Caco-2 (cell line): ENCODE measurements around the gene GPR61. TPM values are rescaled to one million over a fixed set of nuclear protein-coding genes. Genes with fewer than 3 reads are reported as not detected.

ENCODE experiments used
- BruUV-seq: library from RNA; stranded (reverse); fragments of 400-500 nt; replicated peaks from 2 replicates; lab custom pipeline; 2021; lab: Mats Ljungman, UMichigan
- CTCF ChIA-PET: fragments of 300-600 bp; sonication (Branson Sonifier 250); formaldehyde crosslinking; loops from one replicate; lab custom pipeline; 2022; ENCODE audit warnings: antibody characterized with exemption; lab: Charles Lee
- POLR2A ChIA-PET: fragments of 300-600 bp; sonication (Branson Sonifier 250); formaldehyde crosslinking; loops from one replicate; lab custom pipeline; 2022; ENCODE audit warnings: antibody characterized with exemption; lab: Charles Lee
- DNase-seq, 2 experiments: peaks; one replicate each; pipeline versions ENCODE4 v3.0.0 to v3.0.0-alpha.2; 2020 to 2022
- H3K27me3 ChIP-seq: replicated peaks from 2 replicates; pipeline ENCODE4 v1.6.0; 2011; ENCODE audit warnings: low read length; ENCODE audit not compliant: control insufficient read depth, insufficient read depth
- H3K36me3 ChIP-seq: 2 replicates; pipeline ENCODE4 v1.5.1; 2011; ENCODE audit warnings: low read length; ENCODE audit not compliant: control insufficient read depth, insufficient read depth
- H3K4me1 ChIP-seq: fragments of 250-450 bp; sonication (Bioruptor Pico); 2 replicates; pipeline ENCODE4 v1.5.1; 2020; ENCODE audit warnings: mild to moderate bottlenecking
- H3K4me3 ChIP-seq: 2 replicates; pipeline ENCODE4 v1.5.1; 2011; ENCODE audit warnings: low read depth, mild to moderate bottlenecking, control low read depth, low read length
- H3K9me3 ChIP-seq: fragments of 250-450 bp; sonication (Bioruptor Pico); 2 replicates; pipeline ENCODE4 v1.5.1; 2020; ENCODE audit warnings: mild to moderate bottlenecking, moderate library complexity
- H3K27ac Mint-ChIP-seq: one replicate; pipeline ENCODE4 v1.8.0; 2022; ENCODE audit warnings: mixed read lengths; ENCODE audit not compliant: unreplicated experiment
- H3K27me3 Mint-ChIP-seq: one replicate; pipeline ENCODE4 v1.8.0; 2022; ENCODE audit warnings: mixed read lengths; ENCODE audit not compliant: insufficient read depth, unreplicated experiment
- H3K36me3 Mint-ChIP-seq: one replicate; pipeline ENCODE4 v1.8.0; 2022; ENCODE audit warnings: mild to moderate bottlenecking, mixed read lengths; ENCODE audit not compliant: insufficient read depth, unreplicated experiment
- H3K4me1 Mint-ChIP-seq: one replicate; pipeline ENCODE4 v1.8.0; 2022; ENCODE audit warnings: low read depth, mixed read lengths; ENCODE audit not compliant: unreplicated experiment
- H3K4me3 Mint-ChIP-seq: one replicate; pipeline ENCODE4 v1.8.0; 2022; ENCODE audit warnings: mild to moderate bottlenecking, moderate library complexity, mixed read lengths; ENCODE audit not compliant: unreplicated experiment
- H3K9me3 Mint-ChIP-seq: one replicate; pipeline ENCODE4 v1.8.0; 2022; ENCODE audit warnings: mixed read lengths; ENCODE audit not compliant: unreplicated experiment
- intact Hi-C: fragments of 100-400 bp; cut with micrococcal nuclease; formaldehyde crosslinking; loops from one replicate; pipeline ENCODE4 v1.10.0; 2022; ENCODE audit not compliant: unreplicated experiment
- total RNA-seq: library from RNA; stranded (reverse); gene quantifications from 2 replicates; pipeline ENCODE4 v1.2.3, GENCODE V29; 2022
- TF ChIP-seq, protein P1 (sequence below), 2 experiments: fragments of 200-600 bp in 1 of 2; IDR thresholded peaks; 1 replicate in 1 of 2; 2 replicates in 1 of 2; pipeline versions ENCODE4 v1.5.1 to v1.8.0; 2011 to 2022; ENCODE audit warnings: antibody characterized with exemption in 1 of 2, control low read depth in 1 of 2, inconsistent platforms in 1 of 2, low read depth in 1 of 2, low read length in 1 of 2, mild to moderate bottlenecking in 1 of 2, moderate library complexity in 1 of 2; ENCODE audit not compliant: insufficient read depth in 1 of 2, severe bottlenecking in 1 of 2, unreplicated experiment in 1 of 2

The GPR61 gene
- total RNA-seq, 1 experiment from 2014 or later: not detected

- Mint-ChIP-seq H3K9me3 (no peaks in the 10 kb centered on the region), H3K4me3 (no peak overlapping the region), H3K27ac (no peak overlapping the region), H3K4me1 (no peaks in the 10 kb centered on the region), H3K27me3 (no peaks in the 10 kb centered on the region), H3K36me3 (peaks cover 6% of the 10 kb centered on the region)
- Histone ChIP-seq H3K4me1 (no peaks in the 10 kb centered on the region), H3K36me3 (no peaks in the 10 kb centered on the region), H3K27me3 (no peaks in the 10 kb centered on the region), H3K4me3 (no peak overlapping the region), H3K9me3 (no peaks in the 10 kb centered on the region)
- no peak for DNase-seq
- TF ChIP-seq, protein P1, sequence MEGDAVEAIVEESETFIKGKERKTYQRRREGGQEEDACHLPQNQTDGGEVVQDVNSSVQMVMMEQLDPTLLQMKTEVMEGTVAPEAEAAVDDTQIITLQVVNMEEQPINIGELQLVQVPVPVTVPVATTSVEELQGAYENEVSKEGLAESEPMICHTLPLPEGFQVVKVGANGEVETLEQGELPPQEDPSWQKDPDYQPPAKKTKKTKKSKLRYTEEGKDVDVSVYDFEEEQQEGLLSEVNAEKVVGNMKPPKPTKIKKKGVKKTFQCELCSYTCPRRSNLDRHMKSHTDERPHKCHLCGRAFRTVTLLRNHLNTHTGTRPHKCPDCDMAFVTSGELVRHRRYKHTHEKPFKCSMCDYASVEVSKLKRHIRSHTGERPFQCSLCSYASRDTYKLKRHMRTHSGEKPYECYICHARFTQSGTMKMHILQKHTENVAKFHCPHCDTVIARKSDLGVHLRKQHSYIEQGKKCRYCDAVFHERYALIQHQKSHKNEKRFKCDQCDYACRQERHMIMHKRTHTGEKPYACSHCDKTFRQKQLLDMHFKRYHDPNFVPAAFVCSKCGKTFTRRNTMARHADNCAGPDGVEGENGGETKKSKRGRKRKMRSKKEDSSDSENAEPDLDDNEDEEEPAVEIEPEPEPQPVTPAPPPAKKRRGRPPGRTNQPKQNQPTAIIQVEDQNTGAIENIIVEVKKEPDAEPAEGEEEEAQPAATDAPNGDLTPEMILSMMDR (IDR thresholded peaks at IDR 0.05; ENCODE audit: insufficient read depth in 1 of 2, low read depth in 1 of 2, low read length in 1 of 2, severe bottlenecking in 1 of 2, unreplicated experiment in 1 of 2): no peak
- POLR2A ChIA-PET: interaction anchor here (0.5 to 1.3 kb wide), 2 partner anchors 11 to 58 kb away, joined by 3 to 4 read pairs; partner anchors contain the start of gene GNAI3
- no TSS peak for BruUV-seq
- CTCF ChIA-PET: interaction anchor here (0.8 to 11.6 kb wide), 5 partner anchors 9 to 66 kb away, joined by 3 to 131 read pairs (median 5); partner anchors contain the start of genes AMIGO1 and GNAI3
- intact Hi-C loops: loop anchor here (1.0 kb wide), 1 partner anchor 41 kb away; no protein-coding TSS in a partner anchor
Observed at GRCh38 chr1:109490934-109491302, 48.8 kb upstream of the GPR61 start.

GRCh38 chr1:109491372-109491771 is 48.3 kb upstream of the GPR61 start:
- Mint-ChIP-seq H3K4me1 (no peaks in the 10 kb centered on the region), H3K4me3 (no peak overlapping the region), H3K36me3 (peaks cover 6% of the 10 kb centered on the region), H3K27me3 (no peaks in the 10 kb centered on the region), H3K9me3 (no peaks in the 10 kb centered on the region), H3K27ac (no peak overlapping the region)
- BruUV-seq: no TSS peak
- intact Hi-C loops: no loop called here
- CTCF ChIA-PET: interaction anchor here (1.1 to 11.6 kb wide), 3 partner anchors 40 to 66 kb away, joined by 3 to 131 read pairs (median 6); partner anchors contain the start of gene GNAI3
- TF ChIP-seq, protein P1 (IDR thresholded peaks at IDR 0.05; ENCODE audit: insufficient read depth in 1 of 2, low read depth in 1 of 2, low read length in 1 of 2, severe bottlenecking in 1 of 2, unreplicated experiment in 1 of 2): no peak
- Histone ChIP-seq H3K4me3 (no peak overlapping the region), H3K27me3 (no peaks in the 10 kb centered on the region), H3K9me3 (no peaks in the 10 kb centered on the region), H3K36me3 (no peaks in the 10 kb centered on the region), H3K4me1 (no peaks in the 10 kb centered on the region)
- POLR2A ChIA-PET: interaction anchor here (0.5 to 1.3 kb wide), 2 partner anchors 12 to 57 kb away, joined by 3 to 4 read pairs; partner anchors contain the start of gene GNAI3
- no peak for DNase-seq

- H3K4me1 Mint-ChIP-seq: no peaks in the 10 kb centered on the region
- Histone ChIP-seq H3K4me1 (no peaks in the 10 kb centered on the region), H3K9me3 (no peaks in the 10 kb centered on the region), H3K4me3 (no peak overlapping the region), H3K27me3 (no peaks in the 10 kb centered on the region), H3K36me3 (no peaks in the 10 kb centered on the region)
- DNase-seq: no peak
- CTCF ChIA-PET: interaction anchor here (0.6 to 11.6 kb wide), 3 partner anchors 17 to 235 kb away, joined by 3 to 131 read pairs (median 3); partner anchors contain the start of gene AMIGO1
- POLR2A ChIA-PET: interaction anchor here (0.9 kb wide), 1 partner anchor 56 kb away, joined by 3 read pairs; the partner anchor contains the start of gene GNAI3
- no TSS peak for BruUV-seq
- peaks cover 6% of the 10 kb centered on the region for H3K36me3 Mint-ChIP-seq
- no peaks in the 10 kb centered on the region for H3K27me3 Mint-ChIP-seq
- no peaks in the 10 kb centered on the region for H3K9me3 Mint-ChIP-seq
- H3K4me3 Mint-ChIP-seq: no peak overlapping the region
- TF ChIP-seq, protein P1 (IDR thresholded peaks at IDR 0.05; ENCODE audit: insufficient read depth in 1 of 2, low read depth in 1 of 2, low read length in 1 of 2, severe bottlenecking in 1 of 2, unreplicated experiment in 1 of 2): no peak
- H3K27ac Mint-ChIP-seq: no peak overlapping the region
- intact Hi-C loops: no loop called here
Observed at GRCh38 chr1:109492779-109493178, 46.9 kb upstream of the GPR61 start.
